ENCODE measurements around the gene DOK3.

The DOK3 gene

DNA sequence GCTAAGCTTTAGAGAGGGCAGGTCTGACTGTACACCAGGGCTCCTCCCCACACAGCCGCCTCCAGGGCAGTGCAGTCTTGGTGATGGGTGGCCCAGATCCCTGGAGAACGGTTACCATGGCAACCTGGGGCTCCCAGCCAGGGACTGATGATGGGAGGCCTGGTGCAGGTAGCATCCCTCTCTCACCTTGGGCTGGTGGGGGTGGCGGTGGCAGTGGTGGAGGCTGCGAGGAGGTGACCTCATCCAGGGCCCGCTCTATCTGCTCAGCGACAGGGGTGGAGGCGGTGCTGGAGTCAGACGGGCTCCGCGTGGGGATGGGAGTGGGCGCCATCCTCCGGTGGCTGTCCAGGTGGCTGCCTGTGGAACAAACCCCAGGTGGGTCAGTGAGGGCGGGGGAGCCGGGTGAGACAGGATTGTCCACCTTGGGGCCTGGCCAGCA is 50.7 kb downstream of the DOK3 start:
- ChIA-PET POLR2A (ENCODE audit: low non-redundant PET) (no interaction called here), CTCF (interaction anchor here (0.5 to 11.5 kb wide), 6 partner anchors 36 to 454 kb away, joined by 3 to 210 read pairs (median 4); partner anchors contain the start of gene PFN3)
- TF ChIP-seq, protein P1, sequence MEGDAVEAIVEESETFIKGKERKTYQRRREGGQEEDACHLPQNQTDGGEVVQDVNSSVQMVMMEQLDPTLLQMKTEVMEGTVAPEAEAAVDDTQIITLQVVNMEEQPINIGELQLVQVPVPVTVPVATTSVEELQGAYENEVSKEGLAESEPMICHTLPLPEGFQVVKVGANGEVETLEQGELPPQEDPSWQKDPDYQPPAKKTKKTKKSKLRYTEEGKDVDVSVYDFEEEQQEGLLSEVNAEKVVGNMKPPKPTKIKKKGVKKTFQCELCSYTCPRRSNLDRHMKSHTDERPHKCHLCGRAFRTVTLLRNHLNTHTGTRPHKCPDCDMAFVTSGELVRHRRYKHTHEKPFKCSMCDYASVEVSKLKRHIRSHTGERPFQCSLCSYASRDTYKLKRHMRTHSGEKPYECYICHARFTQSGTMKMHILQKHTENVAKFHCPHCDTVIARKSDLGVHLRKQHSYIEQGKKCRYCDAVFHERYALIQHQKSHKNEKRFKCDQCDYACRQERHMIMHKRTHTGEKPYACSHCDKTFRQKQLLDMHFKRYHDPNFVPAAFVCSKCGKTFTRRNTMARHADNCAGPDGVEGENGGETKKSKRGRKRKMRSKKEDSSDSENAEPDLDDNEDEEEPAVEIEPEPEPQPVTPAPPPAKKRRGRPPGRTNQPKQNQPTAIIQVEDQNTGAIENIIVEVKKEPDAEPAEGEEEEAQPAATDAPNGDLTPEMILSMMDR (conservative IDR thresholded peaks at IDR 0.05; ENCODE audit: low read depth), result no peak
- DNase-seq (ENCODE audit: low spot score), result no peak
- H3K27ac ChIP-seq, result peak overlapping the region; percentile 26

DNA sequence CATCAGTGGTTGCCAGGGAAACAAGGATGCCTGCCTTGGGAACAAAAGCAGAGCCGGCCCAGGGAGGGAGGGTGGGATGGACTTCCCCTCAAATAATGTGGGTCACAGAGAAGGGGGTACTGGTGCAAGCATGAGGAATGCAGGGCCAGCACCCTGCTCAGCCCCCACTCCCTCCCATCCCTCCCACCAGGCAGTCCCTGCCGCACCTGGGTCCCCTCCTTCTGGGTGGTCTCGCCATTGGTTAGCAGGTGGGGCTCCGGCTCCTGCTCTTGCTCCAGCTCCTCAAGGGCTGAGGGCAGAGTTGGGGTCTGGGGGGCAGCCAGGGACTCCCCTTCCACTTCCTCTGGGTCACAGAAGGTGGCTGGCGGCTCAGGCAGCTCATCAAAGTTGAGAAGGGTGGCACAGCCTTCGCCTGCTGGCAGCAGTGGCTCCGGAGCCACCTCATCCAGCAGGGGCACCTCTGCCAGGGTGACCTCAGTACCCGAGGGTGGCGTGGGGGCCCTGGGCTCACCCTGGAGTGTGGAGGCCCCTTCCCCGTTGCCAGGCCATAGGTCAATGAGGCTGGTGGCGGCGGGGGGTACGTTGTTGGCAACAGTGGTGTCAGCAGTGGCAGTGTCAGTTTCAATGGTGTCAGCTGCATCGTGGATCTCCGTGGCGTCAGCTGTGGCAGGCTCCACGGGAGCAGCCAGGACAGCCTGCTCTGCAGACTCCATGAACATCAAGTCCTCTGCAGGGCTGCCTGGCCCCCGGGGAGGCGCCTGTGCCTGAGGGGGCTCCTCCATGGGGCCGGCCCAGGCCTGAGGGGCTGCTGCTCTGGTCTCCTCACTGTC is 51.6 kb downstream of the DOK3 start:
- peak overlapping the region; percentile 26 for H3K27ac ChIP-seq
- ChIA-PET CTCF (interaction anchor here (0.7 to 11.5 kb wide), 5 partner anchors 14 to 363 kb away, joined by 4 to 210 read pairs (median 4); partner anchors contain the start of gene PFN3), POLR2A (ENCODE audit: low non-redundant PET) (interaction anchor here (1.6 kb wide), 1 partner anchor 54 kb away, joined by 6 read pairs; no protein-coding TSS in a partner anchor)

DNA sequence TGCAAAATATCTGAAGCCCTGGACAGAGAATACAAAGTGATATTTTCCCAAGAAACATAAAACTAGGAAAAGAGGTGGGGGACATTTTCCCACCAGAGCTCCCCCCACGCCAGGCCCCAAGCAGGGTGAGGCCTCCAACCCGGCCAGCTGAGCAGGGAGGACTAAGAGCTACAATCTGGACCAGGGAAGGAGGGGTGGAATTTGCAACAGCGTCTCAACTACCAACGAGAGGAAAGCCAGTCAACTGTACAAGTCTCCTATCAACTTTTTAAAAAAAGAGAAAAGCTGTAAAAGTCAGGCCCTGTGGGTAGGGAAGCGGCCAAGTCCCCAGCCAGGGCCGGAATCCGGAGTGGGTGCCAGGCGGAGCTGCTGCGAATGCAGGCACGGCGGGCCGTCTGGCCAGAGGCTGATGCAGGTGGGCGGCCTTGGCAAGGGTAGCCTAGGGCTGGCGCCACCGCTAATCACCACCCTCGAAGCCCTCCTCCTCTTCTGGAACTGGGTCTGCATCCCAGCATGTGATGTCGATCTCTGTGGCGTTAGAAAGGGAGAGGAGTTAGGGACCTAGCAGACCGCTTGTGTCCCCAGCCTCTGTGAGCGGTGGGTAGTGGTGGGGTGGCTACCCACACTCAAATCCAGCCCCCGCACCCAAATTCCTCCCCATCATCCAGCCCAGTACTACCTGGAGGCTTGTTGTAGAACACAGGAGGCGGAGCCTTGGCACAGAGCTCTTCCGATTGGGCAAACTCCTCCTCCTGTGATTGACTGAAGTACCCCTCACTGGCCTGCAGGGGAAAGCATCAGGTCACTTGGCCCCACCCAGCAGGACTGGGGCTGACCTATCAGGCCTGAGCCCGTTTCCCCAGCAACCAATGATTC is 52.4 kb downstream of the DOK3 start:
- ChIA-PET CTCF (interaction anchor here (0.5 to 11.5 kb wide), 15 partner anchors 9 to 148 kb away, joined by 3 to 210 read pairs (median 4); partner anchors contain the start of genes GRK6 and PFN3), POLR2A (ENCODE audit: low non-redundant PET) (interaction anchor here (1.6 kb wide), 1 partner anchor 53 kb away, joined by 6 read pairs; no protein-coding TSS in a partner anchor)
- peak; percentile 99 for DNase-seq (ENCODE audit: low spot score)
- TF ChIP-seq, protein P1 (conservative IDR thresholded peaks at IDR 0.05; ENCODE audit: low read depth), result peak; percentile 56
- H3K27ac ChIP-seq, result peak overlapping the region; percentile 84

More for the DNA sequence above, 51.6 kb downstream of the DOK3 start:
- TF ChIP-seq, protein P1 (conservative IDR thresholded peaks at IDR 0.05; ENCODE audit: low read depth), result no peak
- DNase-seq (ENCODE audit: low spot score), result no peak

DNA sequence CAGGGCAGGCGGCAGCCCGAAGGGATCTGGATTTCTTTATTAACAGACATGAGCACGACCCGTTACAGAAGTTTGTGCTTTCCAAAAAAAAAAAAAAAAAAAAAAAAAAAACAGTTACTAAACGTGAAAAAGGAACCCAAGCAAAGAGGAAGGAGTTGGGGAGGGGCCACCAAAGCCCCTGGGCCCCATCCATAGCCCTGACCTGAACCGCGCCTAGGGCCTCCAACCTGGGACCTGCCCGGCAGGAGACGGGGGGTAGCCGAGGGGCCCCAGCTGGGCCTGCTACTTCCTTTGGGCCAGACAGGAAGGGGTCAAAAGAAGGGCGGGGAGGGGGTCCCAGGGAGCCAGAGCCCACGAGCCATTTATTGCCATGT is 53.0 kb downstream of the DOK3 start:
- DNase-seq (ENCODE audit: low spot score), result no peak
- ChIA-PET CTCF (interaction anchor here (0.7 to 11.5 kb wide), 10 partner anchors 9 to 147 kb away, joined by 3 to 210 read pairs (median 5); partner anchors contain the start of genes GRK6 and PFN3), POLR2A (ENCODE audit: low non-redundant PET) (interaction anchor here (1.6 kb wide), 1 partner anchor 52 kb away, joined by 6 read pairs; no protein-coding TSS in a partner anchor)
- TF ChIP-seq, protein P1 (conservative IDR thresholded peaks at IDR 0.05; ENCODE audit: low read depth), result peak; percentile 76
- H3K27ac ChIP-seq, result peak overlapping the region; percentile 84

DNA sequence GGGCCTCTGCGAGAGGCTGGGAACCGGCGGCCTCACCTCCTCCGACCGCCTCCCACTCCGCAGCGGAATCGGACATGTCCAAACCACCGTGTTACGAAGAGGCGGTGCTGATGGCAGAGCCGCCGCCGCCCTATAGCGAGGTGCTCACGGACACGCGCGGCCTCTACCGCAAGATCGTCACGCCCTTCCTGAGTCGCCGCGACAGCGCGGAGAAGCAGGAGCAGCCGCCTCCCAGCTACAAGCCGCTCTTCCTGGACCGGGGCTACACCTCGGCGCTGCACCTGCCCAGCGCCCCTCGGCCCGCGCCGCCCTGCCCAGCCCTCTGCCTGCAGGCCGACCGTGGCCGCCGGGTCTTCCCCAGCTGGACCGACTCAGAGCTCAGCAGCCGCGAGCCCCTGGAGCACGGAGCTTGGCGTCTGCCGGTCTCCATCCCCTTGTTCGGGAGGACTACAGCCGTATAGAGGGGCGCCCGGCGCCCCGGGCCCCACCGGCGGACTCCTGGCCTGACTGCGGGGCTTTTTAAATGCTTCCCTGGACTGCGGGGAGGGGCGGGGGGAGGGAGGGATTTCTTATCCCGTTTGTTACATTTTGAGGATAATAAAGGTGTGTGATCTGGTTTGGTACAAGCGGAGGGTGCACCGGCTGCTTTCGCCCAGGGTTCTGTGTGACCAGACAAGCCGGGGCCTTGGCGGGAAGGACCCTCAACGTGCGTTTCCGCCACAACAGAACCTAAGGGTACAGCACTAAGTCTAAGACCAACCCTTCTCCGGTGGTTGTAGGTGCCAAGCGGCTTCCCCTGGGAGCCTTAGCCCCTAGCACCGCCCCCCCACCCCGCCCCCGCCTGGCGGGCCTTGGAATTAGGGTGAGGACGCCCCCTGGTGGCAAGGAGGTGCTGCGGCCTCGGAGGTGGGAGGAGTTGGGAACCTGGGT is 53.7 kb downstream of the DOK3 start:
- POLR2A ChIA-PET (ENCODE audit: low non-redundant PET), result interaction anchor here (0.6 to 2.5 kb wide), 3 partner anchors 30 to 67 kb away, joined by 3 to 20 read pairs (median 7); partner anchors contain the start of gene GRK6
- CTCF ChIA-PET, result interaction anchor here (0.7 to 11.5 kb wide), 24 partner anchors 11 to 148 kb away, joined by 3 to 210 read pairs (median 5); partner anchors contain the start of genes GRK6, MXD3, PFN3 and TMED9
- TF ChIP-seq, protein P1 (conservative IDR thresholded peaks at IDR 0.05; ENCODE audit: low read depth), result peak; percentile 97
- DNase-seq (ENCODE audit: low spot score), result peak; percentile 99
- H3K27ac ChIP-seq, result peak overlapping the region; percentile 84
